SH-SY5Y (cell line): Measurements from ENCODE around the gene CCDC88B.

Source experiments
- GATA2 ChIP-seq: IDR thresholded peaks from 2 replicates; pipeline ENCODE4 v1.6.1; 2011; ENCODE audit warnings: mild to moderate bottlenecking, low read depth, low read length
- GATA3 ChIP-seq: IDR thresholded peaks from 2 replicates; pipeline ENCODE4 v1.6.1; 2011; ENCODE audit warnings: low read depth, mild to moderate bottlenecking, low read length, moderate library complexity

CCDC88B gene

GRCh38 chr11:64317325-64317960 lies 22.6 kb upstream of the CCDC88B start, which contains the start of gene TRMT112:
TSS of gene TRMT112 (minus strand) at chr11:64317559. CDS start at chr11:64317526, 33 bp downstream.
- TF ChIP-seq GATA3, result no peak
- TF ChIP-seq GATA2, result no peak

- TF ChIP-seq GATA3 (no peak), GATA2 (no peak)
Observed at GRCh38 chr11:64317961-64318765, 21.8 kb upstream of the CCDC88B start, which contains the start of gene PRDX5. TSS of gene PRDX5 (plus strand) at chr11:64318121. CDS start at chr11:64318216, 95 bp downstream.

GRCh38 chr11:64318766-64319761 lies 20.9 kb upstream of the CCDC88B start:
- TF ChIP-seq GATA2 (no peak), GATA3 (no peak)

- TF ChIP-seq GATA2 (no peak), GATA3 (no peak)
Observed at GRCh38 chr11:64320556-64320955, 19.4 kb upstream of the CCDC88B start.

- TF ChIP-seq GATA2 (no peak), GATA3 (no peak)
Observed at GRCh38 chr11:64321026-64321425, 19.0 kb upstream of the CCDC88B start.

- no peak for TF ChIP-seq GATA3
- no peak for TF ChIP-seq GATA2
Observed at GRCh38 chr11:64321533-64321932, 18.5 kb upstream of the CCDC88B start.

- no peak for TF ChIP-seq GATA2
- no peak for TF ChIP-seq GATA3
Observed at GRCh38 chr11:64322925-64323260, 17.1 kb upstream of the CCDC88B start.

GRCh38 chr11:64323373-64323772 lies 16.6 kb upstream of the CCDC88B start:
- TF ChIP-seq GATA2 (no peak), GATA3 (no peak)

- TF ChIP-seq GATA2, result no peak
- no peak for TF ChIP-seq GATA3
Observed at GRCh38 chr11:64324692-64325469, 15.1 kb upstream of the CCDC88B start.

GRCh38 chr11:64327375-64327774 lies 12.6 kb upstream of the CCDC88B start:
- TF ChIP-seq GATA3, result no peak
- TF ChIP-seq GATA2, result no peak

GRCh38 chr11:64327993-64328392 lies 12.0 kb upstream of the CCDC88B start:
- TF ChIP-seq GATA3 (no peak), GATA2 (no peak)

- TF ChIP-seq GATA3, result no peak
- TF ChIP-seq GATA2, result no peak
Observed at GRCh38 chr11:64330888-64331287, 9.1 kb upstream of the CCDC88B start.

GRCh38 chr11:64331569-64332371 lies 8.2 kb upstream of the CCDC88B start:
- TF ChIP-seq GATA2 (no peak), GATA3 (no peak)
